AG04450 (cell line): ENCODE results near the gene TBL1XR1. TPM values are rescaled to one million over a fixed set of nuclear protein-coding genes. Genes with fewer than 3 reads are reported as not detected.

Experiments used
- CTCF ChIA-PET: fragments of 300-600, 350-600 bp; formaldehyde crosslinking; extraction: SDS; loops from one replicate; lab custom pipeline; 2022; ENCODE audit warnings: antibody characterized with exemption, inconsistent platforms; lab: Charles Lee
- POLR2A ChIA-PET: fragments of 350-600 bp; formaldehyde crosslinking; extraction: SDS; loops from one replicate; lab custom pipeline; 2021; ENCODE audit warnings: antibody characterized with exemption, inconsistent platforms; lab: Yijun Ruan, JAX
- DNase-seq: peaks from one replicate; pipeline ENCODE4 v3.0.0-alpha.2; 2011; ENCODE audit warnings: low read depth, low spot score
- H3K27ac ChIP-seq: one replicate; pipeline ENCODE4 v1.5.1; 2012; ENCODE audit warnings: low read depth, low read length, control low read depth
- H3K27me3 ChIP-seq: one replicate; pipeline ENCODE4 v1.6.0; 2012; ENCODE audit warnings: low read length; ENCODE audit not compliant: control insufficient read depth, insufficient read depth
- H3K4me3 ChIP-seq: 2 replicates; pipeline ENCODE4 v1.5.1; 2011; ENCODE audit warnings: mild to moderate bottlenecking, low read depth, low read length, control low read depth
- H3K9me3 ChIP-seq: 2 replicates; pipeline ENCODE4 v1.5.1; 2012; ENCODE audit warnings: low read length; ENCODE audit not compliant: control insufficient read depth, insufficient read depth
- CTCF ChIP-seq: IDR thresholded peaks from 2 replicates; pipeline ENCODE4 v1.5.1; 2011; ENCODE audit warnings: low read depth, low read length, control low read depth, inconsistent platforms
- polyA plus RNA-seq: library from polyadenylated mRNA; depleted of rRNA; stranded (reverse); fragments of >200 nt; gene quantifications from 2 replicates; pipeline ENCODE4 v1.2.3, GENCODE V29; 2011

The TBL1XR1 gene
- polyA plus RNA-seq, 1 experiment = 207 TPM

GRCh38 chr3:177146646-177147045, 50.6 kb downstream of the TBL1XR1 start:
- Histone ChIP-seq H3K27me3 (no peaks in the 10 kb centered on the region), H3K9me3 (no peaks in the 10 kb centered on the region; the same call in 1 of the 2 replicates), H3K4me3 (no peak overlapping the region), H3K27ac (no peak overlapping the region)
- CTCF ChIA-PET = no interaction called here
- TF ChIP-seq CTCF = no peak
- no peak for DNase-seq
- POLR2A ChIA-PET = no interaction called here

DNA sequence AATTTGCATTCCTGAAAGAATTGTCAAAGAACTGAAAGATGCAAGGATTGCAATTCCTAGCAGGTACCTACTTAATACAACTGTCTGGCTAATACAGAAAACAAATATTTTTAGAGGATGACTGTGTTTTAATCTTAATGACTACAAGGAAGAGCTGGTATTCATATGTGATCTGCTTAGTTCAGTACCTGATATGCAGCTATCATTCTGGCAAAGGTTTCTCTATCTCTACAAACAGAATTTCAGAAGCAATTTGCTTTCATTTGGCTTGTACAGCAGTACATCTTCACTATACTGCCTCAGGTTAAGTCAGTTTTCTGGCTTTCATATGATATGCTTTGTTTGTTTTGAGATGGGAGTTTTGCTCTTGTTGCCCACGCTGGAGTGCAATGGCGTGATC, 51.3 kb downstream of the TBL1XR1 start:
- no peak for TF ChIP-seq CTCF
- Histone ChIP-seq H3K27ac (no peak overlapping the region), H3K27me3 (no peaks in the 10 kb centered on the region), H3K9me3 (no peaks in the 10 kb centered on the region; the same call in 1 of the 2 replicates), H3K4me3 (no peak overlapping the region)
- ChIA-PET POLR2A (no interaction called here), CTCF (interaction anchor here (1.2 kb wide), 1 partner anchor 1239 kb away, joined by 3 read pairs; no protein-coding TSS in a partner anchor)
- no peak for DNase-seq

DNA sequence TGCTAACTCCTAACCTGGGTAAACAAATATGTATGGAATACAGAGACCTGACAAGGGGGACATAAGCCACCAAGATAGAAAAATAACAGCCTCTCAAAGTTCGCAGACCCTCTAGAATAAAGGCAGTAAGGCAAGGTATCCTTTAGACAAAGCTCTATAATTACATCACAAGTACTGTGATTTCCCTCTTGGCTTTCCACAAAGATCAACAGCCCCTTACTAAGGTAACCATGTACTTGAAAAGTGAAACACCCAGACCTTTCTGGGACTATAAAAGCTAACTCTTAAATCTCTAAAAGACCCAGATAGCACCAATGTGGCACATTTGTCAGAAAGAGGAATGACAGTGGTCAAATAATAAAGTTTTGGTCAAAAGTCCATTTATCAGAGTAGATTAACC, 51.9 kb downstream of the TBL1XR1 start:
- POLR2A ChIA-PET = no interaction called here

DNA sequence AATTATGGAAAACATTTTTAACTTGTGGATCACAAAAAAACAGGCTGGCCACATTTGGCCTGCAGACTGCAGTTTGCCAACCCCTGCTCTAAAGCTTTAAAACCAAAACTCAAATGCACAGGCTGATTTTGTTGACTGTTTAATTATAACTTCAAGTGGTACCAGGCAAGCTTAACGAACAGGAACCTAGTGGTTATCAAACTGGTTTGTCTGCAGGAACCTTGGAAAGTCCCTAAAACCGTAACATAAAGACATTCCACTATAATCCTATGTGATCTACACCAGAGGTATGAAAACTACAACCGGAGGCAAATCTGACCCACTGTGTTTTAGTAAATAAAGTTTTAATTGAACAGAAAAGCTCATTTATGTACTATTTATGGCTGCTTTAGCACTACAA, 52.4 kb downstream of the TBL1XR1 start:
- no peaks in the 10 kb centered on the region; the same call in 1 of the 2 replicates for H3K9me3 ChIP-seq
- CTCF ChIA-PET = interaction anchor here (1.2 kb wide), 1 partner anchor 1240 kb away, joined by 3 read pairs; no protein-coding TSS in a partner anchor
- POLR2A ChIA-PET = no interaction called here
- H3K27ac ChIP-seq = no peak overlapping the region
- H3K4me3 ChIP-seq = no peak overlapping the region
- no peak for DNase-seq
- no peak for TF ChIP-seq CTCF
- no peaks in the 10 kb centered on the region for H3K27me3 ChIP-seq

More for the DNA sequence above, 51.9 kb downstream of the TBL1XR1 start:
- DNase-seq = no peak
- Histone ChIP-seq H3K9me3 (no peaks in the 10 kb centered on the region; the same call in 1 of the 2 replicates), H3K4me3 (no peak overlapping the region), H3K27me3 (no peaks in the 10 kb centered on the region), H3K27ac (no peak overlapping the region)
- TF ChIP-seq CTCF = no peak
- CTCF ChIA-PET = interaction anchor here (1.2 kb wide), 1 partner anchor 1240 kb away, joined by 3 read pairs; no protein-coding TSS in a partner anchor

DNA sequence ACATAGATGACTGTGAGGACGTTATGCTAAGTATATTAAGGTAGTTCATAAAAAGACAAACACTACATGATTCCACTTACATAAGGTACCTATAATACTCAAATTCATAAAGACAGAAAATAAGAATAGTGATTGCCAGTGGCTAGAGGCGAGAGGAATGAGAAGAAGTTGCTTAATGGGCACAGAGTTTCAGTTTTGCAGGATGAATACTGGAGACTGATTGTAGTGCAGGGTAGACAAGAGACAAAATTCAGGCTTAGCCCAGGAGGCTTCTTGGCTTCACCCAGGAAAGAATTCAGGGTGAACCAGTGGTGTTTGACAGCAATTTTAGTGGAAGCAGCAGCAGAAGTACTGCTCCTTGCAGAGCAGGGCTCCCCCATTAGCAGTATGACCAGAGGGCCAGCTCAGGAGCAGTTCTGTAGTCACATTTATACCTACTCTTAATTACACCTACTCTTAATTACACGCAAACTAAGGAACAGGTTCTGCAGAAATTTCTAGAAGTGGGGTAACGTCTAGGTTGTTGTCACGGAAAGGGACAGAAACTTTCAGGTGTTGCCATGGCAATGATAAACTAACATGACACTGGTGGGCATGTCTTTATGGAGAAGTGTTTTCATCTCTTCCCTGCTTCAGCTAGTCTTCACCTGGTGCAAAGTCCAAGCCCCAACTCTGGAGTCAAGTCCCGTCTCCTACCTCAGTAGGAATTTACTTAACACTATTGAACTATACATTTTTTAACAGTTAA, 55.2 kb downstream of the TBL1XR1 start:
- Histone ChIP-seq H3K4me3 (no peak overlapping the region), H3K27me3 (no peaks in the 10 kb centered on the region), H3K27ac (no peak overlapping the region), H3K9me3 (no peaks in the 10 kb centered on the region; the same call in 1 of the 2 replicates)
- no peak for DNase-seq
- no peak for TF ChIP-seq CTCF
- ChIA-PET POLR2A (no interaction called here), CTCF (no interaction called here)
